HG03378 (cell line): ENCODE data around the gene ZMYND19.
"Not testable (repeated sequence)": the region's sequence is repeated elsewhere in the genome, so short reads cannot be mapped to it uniquely, and the experiment has no call there.

Experiments used
- ATAC-seq: cut with Tn5 transposase; IDR thresholded peaks from one replicate; pipeline ENCODE4 v1.9.1; 2021; ENCODE audit warnings: mild to moderate bottlenecking, moderate library complexity; ENCODE audit not compliant: unreplicated experiment

The ZMYND19 gene

GRCh38 chr9:137564134-137564533 is 26.2 kb downstream of the ZMYND19 start:
- no peak for ATAC-seq

GRCh38 chr9:137558127-137558526 is 32.2 kb downstream of the ZMYND19 start:
- no peak for ATAC-seq

- no peak for ATAC-seq
These were observed 34.1 kb downstream of the ZMYND19 start for GRCh38 chr9:137556069-137556838.

- no peak for ATAC-seq
These were observed 35.1 kb downstream of the ZMYND19 start for GRCh38 chr9:137555179-137555578.

GRCh38 chr9:137554349-137554748 is 36.0 kb downstream of the ZMYND19 start:
- ATAC-seq, result no peak

GRCh38 chr9:137553654-137554053 is 36.7 kb downstream of the ZMYND19 start:
- not testable (repeated sequence) for ATAC-seq

GRCh38 chr9:137552022-137552768 is 38.1 kb downstream of the ZMYND19 start:
- no peak for ATAC-seq

- no peak for ATAC-seq
These were observed 38.9 kb downstream of the ZMYND19 start, which contains the start of gene MRPL41 for GRCh38 chr9:137551264-137552021. MRPL41 (plus strand) TSS chr9:137551879; CDS start chr9:137552082, 203 bp downstream.

- ATAC-seq, result not testable (repeated sequence)
These were observed 39.4 kb downstream of the ZMYND19 start for GRCh38 chr9:137550958-137551263.

GRCh38 chr9:137550231-137550621 is 40.1 kb downstream of the ZMYND19 start, which contains the start of gene PNPLA7:
PNPLA7 (minus strand) TSS chr9:137550402; CDS start chr9:137550197, 205 bp downstream.
- no peak for ATAC-seq

GRCh38 chr9:137547687-137548543 is 42.4 kb downstream of the ZMYND19 start:
- ATAC-seq, result no peak

- no peak for ATAC-seq
These were observed 45.2 kb downstream of the ZMYND19 start for GRCh38 chr9:137545123-137545522.

- ATAC-seq, result no peak
These were observed 46.0 kb downstream of the ZMYND19 start for GRCh38 chr9:137544176-137544760.

GRCh38 chr9:137543237-137543963 is 46.9 kb downstream of the ZMYND19 start:
- no peak for ATAC-seq

- ATAC-seq, result no peak
These were observed 47.8 kb downstream of the ZMYND19 start for GRCh38 chr9:137542486-137542885.

- ATAC-seq, result no peak
These were observed 49.8 kb downstream of the ZMYND19 start for GRCh38 chr9:137540536-137540935.

GRCh38 chr9:137538058-137538457 is 52.3 kb downstream of the ZMYND19 start:
- no peak for ATAC-seq

GRCh38 chr9:137536594-137537131 is 53.6 kb downstream of the ZMYND19 start:
- ATAC-seq, result not testable (repeated sequence)

GRCh38 chr9:137535120-137535428 is 55.2 kb downstream of the ZMYND19 start:
- ATAC-seq, result no peak
